Transverse colon (tissue), 4 donors: ENCODE data around the gene PAX8. TPM values are rescaled to one million over a fixed set of nuclear protein-coding genes. Genes with fewer than 3 reads are reported as not detected.

Experiments used
- DNase-seq: peaks from one replicate; pipeline ENCODE4 v3.0.0-alpha.2; 2019
- H3K27ac ChIP-seq, 4 donors: fragments of 200-600 bp; sonication (generic); 2 replicates each; pipeline ENCODE4 v1.5.1; 2016 to 2018; ENCODE audit warnings: inconsistent platforms in 4 of 4
- H3K27me3 ChIP-seq: fragments of 200-600 bp; sonication (generic); 2 replicates; pipeline ENCODE4 v1.5.1; 2017; ENCODE audit warnings: inconsistent platforms
- H3K36me3 ChIP-seq, 4 donors: fragments of 200-600 bp; sonication (generic); 2 replicates each; pipeline ENCODE4 v1.5.1; 2017 to 2019; ENCODE audit warnings: inconsistent platforms in 4 of 4
- H3K4me1 ChIP-seq, 4 donors: fragments of 200-600 bp; sonication (generic); 2 replicates each; pipeline ENCODE4 v1.5.1; 2017 to 2020; ENCODE audit warnings: inconsistent platforms in 4 of 4
- H3K4me3 ChIP-seq, 4 donors: fragments of 200-600 bp; sonication (generic); 1 replicate in 1 of 4; 2 replicates in 3 of 4; pipeline versions ENCODE4 v1.5.1 to v1.6.1; 2017 to 2019; ENCODE audit warnings: inconsistent platforms in 4 of 4
- H3K9me3 ChIP-seq, 2 donors: fragments of 200-600 bp; sonication (generic); 2 replicates each; pipeline ENCODE4 v1.5.1; 2017 to 2019; ENCODE audit warnings: inconsistent platforms in 2 of 2
- CTCF ChIP-seq, 5 experiments: fragments of 200-600 bp in 3 of 5; fragments of 450-650 bp in 2 of 5; sonication (generic) in 3 of 5; IDR thresholded peaks; 1 replicate in 2 of 5; 2 replicates in 3 of 5; pipeline ENCODE4 v1.5.1; 2016 to 2017; ENCODE audit warnings: antibody characterized with exemption in 5 of 5, inconsistent platforms in 3 of 5, mild to moderate bottlenecking in 2 of 5, moderate library complexity in 1 of 5
- EP300 ChIP-seq: sonication (generic); formaldehyde crosslinking; IDR thresholded peaks from one replicate; pipeline ENCODE4 v1.6.1; 2017; ENCODE audit warnings: antibody characterized with exemption, low read depth
- POLR2A ChIP-seq: fragments of 450-650 bp; IDR thresholded peaks from one replicate; pipeline ENCODE4 v1.6.1; 2016; ENCODE audit warnings: antibody characterized with exemption, mild to moderate bottlenecking, moderate library complexity
- POLR2AphosphoS5 ChIP-seq, 3 donors: sonication (generic); formaldehyde crosslinking; IDR thresholded peaks; one replicate each; pipeline ENCODE4 v1.6.1; 2016; ENCODE audit warnings: antibody characterized with exemption in 3 of 3
- WGBS, 2 donors: methylation state at CpG; one replicate each; pipeline ENCODE4 v1.1.5; 2018; ENCODE audit warnings: low coverage in 1 of 2; 5-methylcytosine and 5-hydroxymethylcytosine counted together
- in situ Hi-C, 4 donors: fragments of 200-750 bp; cut with MboI; loops; one replicate each; pipeline versions ENCODE4 v1.15.0 to v1.15.1; 2017; ENCODE audit warnings: low sequenced_read_pairs in 3 of 4, low pct_ligation_motif_present in 1 of 4, low pct_unique_long_range_greater_than_20kb in 1 of 4
- intact Hi-C: fragments of 100-400 bp; cut with DNase I; formaldehyde crosslinking; loops from one replicate; pipeline ENCODE4 v1.15.1; 2023; ENCODE audit warnings: low total_unique reads
- total RNA-seq, 4 donors: library from RNA; depleted of rRNA; stranded (reverse); fragments of >200 nt; gene quantifications; one replicate each; pipeline ENCODE4 v1.1.0, GENCODE V29; 2016

PAX8 gene
- total RNA-seq, 4 donors from 2014 or later: 1.6 to 13.7 (median 8.3) TPM

GRCh38 chr2:113255140-113256070 lies 23.3 kb downstream of the PAX8 start:
- Histone ChIP-seq H3K27me3 (no peaks in the 10 kb centered on the region), H3K4me3 (no peak overlapping the region), H3K9me3 (no peaks in the 10 kb centered on the region), H3K4me1 (no peaks in the 10 kb centered on the region), H3K36me3 (no peaks in the 10 kb centered on the region), H3K27ac (no peak overlapping the region)
- no peak for DNase-seq
- intact Hi-C loops: no loop called here
- in situ Hi-C loops: loop anchor here in 1 of 4 donors (25.0 kb wide), 1 partner anchor 107 kb away; no protein-coding TSS in a partner anchor
- no peak for TF ChIP-seq EP300
- TF ChIP-seq POLR2A: no peak
- TF ChIP-seq CTCF (IDR thresholded peaks at IDR 0.05): no peak
- WGBS, 2 donors: 49 to 80% methylated on average over 1 to 4 of the region's 4 CpGs

GRCh38 chr2:113253453-113253852 lies 25.3 kb downstream of the PAX8 start:
- 88 to 100% methylated on average over 2 to 4 of the region's 4 CpGs for WGBS, 2 donors
- peaks cover 0 to 4% (median 2%) of the 10 kb centered on the region in 4 donors for H3K4me1 ChIP-seq
- no peak overlapping the region for H3K4me3 ChIP-seq
- no peak overlapping the region for H3K27ac ChIP-seq
- H3K36me3 ChIP-seq: no peaks in the 10 kb centered on the region
- H3K27me3 ChIP-seq: no peaks in the 10 kb centered on the region
- in situ Hi-C loops: loop anchor here in 1 of 4 donors (25.0 kb wide), 1 partner anchor 109 kb away; no protein-coding TSS in a partner anchor
- TF ChIP-seq POLR2AphosphoS5 (IDR thresholded peaks at IDR 0.05) (no peak), EP300 (no peak), POLR2A (no peak), CTCF (IDR thresholded peaks at IDR 0.05) (no peak)
- no peaks in the 10 kb centered on the region for H3K9me3 ChIP-seq
- intact Hi-C loops: no loop called here
- no peak for DNase-seq

GRCh38 chr2:113252047-113252590 lies 26.6 kb downstream of the PAX8 start:
- H3K27me3 ChIP-seq: no peaks in the 10 kb centered on the region
- peaks cover 0 to 4% (median 2%) of the 10 kb centered on the region in 4 donors for H3K4me1 ChIP-seq
- H3K9me3 ChIP-seq: no peaks in the 10 kb centered on the region
- intact Hi-C loops (no loop called here), in situ Hi-C loops (loop anchor here in 1 of 4 donors (25.0 kb wide), 1 partner anchor 110 kb away; no protein-coding TSS in a partner anchor)
- H3K4me3 ChIP-seq: no peak overlapping the region
- DNase-seq: no peak
- H3K36me3 ChIP-seq: no peaks in the 10 kb centered on the region
- no peak for TF ChIP-seq EP300
- no peak for TF ChIP-seq POLR2A
- no peak for TF ChIP-seq CTCF (IDR thresholded peaks at IDR 0.05)
- TF ChIP-seq POLR2AphosphoS5 (IDR thresholded peaks at IDR 0.05): no peak
- 91 to 97% methylated on average over 1 to 3 of the region's 3 CpGs for WGBS, 2 donors
- no peak overlapping the region for H3K27ac ChIP-seq

- Histone ChIP-seq H3K27ac (no peak overlapping the region), H3K27me3 (no peaks in the 10 kb centered on the region), H3K4me3 (no peak overlapping the region), H3K4me1 (peaks cover 0 to 4% (median 2%) of the 10 kb centered on the region in 4 donors), H3K36me3 (no peaks in the 10 kb centered on the region), H3K9me3 (no peaks in the 10 kb centered on the region)
- intact Hi-C loops: no loop called here
- in situ Hi-C loops: loop anchor here in 1 of 4 donors (25.0 kb wide), 1 partner anchor 111 kb away; no protein-coding TSS in a partner anchor
- DNase-seq: peak; percentile 23
- TF ChIP-seq EP300: no peak
- no peak for TF ChIP-seq CTCF (IDR thresholded peaks at IDR 0.05)
- TF ChIP-seq POLR2AphosphoS5 (IDR thresholded peaks at IDR 0.05): no peak
- WGBS, 2 donors: 72 to 75% methylated on average over 3 to 7 of the region's 7 CpGs
Measured at GRCh38 chr2:113251118-113251517, 27.6 kb downstream of the PAX8 start.
